Caco-2 (cell line): ENCODE data around the gene PDZD8. TPM values are rescaled to one million over a fixed set of nuclear protein-coding genes. Genes with fewer than 3 reads are reported as not detected.

Experiments
- BruUV-seq: library from RNA; stranded (reverse); fragments of 400-500 nt; replicated peaks from 2 replicates; lab custom pipeline; 2021; lab: Mats Ljungman, UMichigan
- CTCF ChIA-PET: fragments of 300-600 bp; sonication (Branson Sonifier 250); formaldehyde crosslinking; loops from one replicate; lab custom pipeline; 2022; ENCODE audit warnings: antibody characterized with exemption; lab: Charles Lee
- POLR2A ChIA-PET: fragments of 300-600 bp; sonication (Branson Sonifier 250); formaldehyde crosslinking; loops from one replicate; lab custom pipeline; 2022; ENCODE audit warnings: antibody characterized with exemption; lab: Charles Lee
- DNase-seq, 2 experiments: peaks; one replicate each; pipeline versions ENCODE4 v3.0.0 to v3.0.0-alpha.2; 2020 to 2022
- H3K27me3 ChIP-seq: replicated peaks from 2 replicates; pipeline ENCODE4 v1.6.0; 2011; ENCODE audit warnings: low read length; ENCODE audit not compliant: control insufficient read depth, insufficient read depth
- H3K36me3 ChIP-seq: 2 replicates; pipeline ENCODE4 v1.5.1; 2011; ENCODE audit warnings: low read length; ENCODE audit not compliant: control insufficient read depth, insufficient read depth
- H3K4me1 ChIP-seq: fragments of 250-450 bp; sonication (Bioruptor Pico); 2 replicates; pipeline ENCODE4 v1.5.1; 2020; ENCODE audit warnings: mild to moderate bottlenecking
- H3K4me3 ChIP-seq: 2 replicates; pipeline ENCODE4 v1.5.1; 2011; ENCODE audit warnings: low read depth, mild to moderate bottlenecking, control low read depth, low read length
- H3K9me3 ChIP-seq: fragments of 250-450 bp; sonication (Bioruptor Pico); 2 replicates; pipeline ENCODE4 v1.5.1; 2020; ENCODE audit warnings: mild to moderate bottlenecking, moderate library complexity
- H3K27ac Mint-ChIP-seq: one replicate; pipeline ENCODE4 v1.8.0; 2022; ENCODE audit warnings: mixed read lengths; ENCODE audit not compliant: unreplicated experiment
- H3K27me3 Mint-ChIP-seq: one replicate; pipeline ENCODE4 v1.8.0; 2022; ENCODE audit warnings: mixed read lengths; ENCODE audit not compliant: insufficient read depth, unreplicated experiment
- H3K36me3 Mint-ChIP-seq: one replicate; pipeline ENCODE4 v1.8.0; 2022; ENCODE audit warnings: mild to moderate bottlenecking, mixed read lengths; ENCODE audit not compliant: insufficient read depth, unreplicated experiment
- H3K4me1 Mint-ChIP-seq: one replicate; pipeline ENCODE4 v1.8.0; 2022; ENCODE audit warnings: low read depth, mixed read lengths; ENCODE audit not compliant: unreplicated experiment
- H3K4me3 Mint-ChIP-seq: one replicate; pipeline ENCODE4 v1.8.0; 2022; ENCODE audit warnings: mild to moderate bottlenecking, moderate library complexity, mixed read lengths; ENCODE audit not compliant: unreplicated experiment
- H3K9me3 Mint-ChIP-seq: one replicate; pipeline ENCODE4 v1.8.0; 2022; ENCODE audit warnings: mixed read lengths; ENCODE audit not compliant: unreplicated experiment
- CTCF ChIP-seq, 2 experiments: fragments of 200-600 bp in 1 of 2; IDR thresholded peaks; 1 replicate in 1 of 2; 2 replicates in 1 of 2; pipeline versions ENCODE4 v1.5.1 to v1.8.0; 2011 to 2022; ENCODE audit warnings: antibody characterized with exemption in 1 of 2, control low read depth in 1 of 2, inconsistent platforms in 1 of 2, low read depth in 1 of 2, low read length in 1 of 2, mild to moderate bottlenecking in 1 of 2, moderate library complexity in 1 of 2; ENCODE audit not compliant: insufficient read depth in 1 of 2, severe bottlenecking in 1 of 2, unreplicated experiment in 1 of 2
- intact Hi-C: fragments of 100-400 bp; cut with micrococcal nuclease; formaldehyde crosslinking; loops from one replicate; pipeline ENCODE4 v1.10.0; 2022; ENCODE audit not compliant: unreplicated experiment
- total RNA-seq: library from RNA; stranded (reverse); gene quantifications from 2 replicates; pipeline ENCODE4 v1.2.3, GENCODE V29; 2022

The PDZD8 gene
- total RNA-seq, 1 experiment from 2014 or later: 49.4 TPM

GRCh38 chr10:117313641-117314040 lies 61.6 kb downstream of the PDZD8 start:
- BruUV-seq: no TSS peak
- POLR2A ChIA-PET: no interaction called here
- peaks cover 27% of the 10 kb centered on the region for H3K4me1 Mint-ChIP-seq
- Histone ChIP-seq H3K4me3 (no peak overlapping the region), H3K4me1 (no peaks in the 10 kb centered on the region), H3K36me3 (no peaks in the 10 kb centered on the region; the same call in 1 of the 2 replicates), H3K27me3 (no peaks in the 10 kb centered on the region), H3K9me3 (no peaks in the 10 kb centered on the region)
- no peak for TF ChIP-seq CTCF (IDR thresholded peaks at IDR 0.05; ENCODE audit: insufficient read depth in 1 of 2, low read depth in 1 of 2, low read length in 1 of 2, severe bottlenecking in 1 of 2, unreplicated experiment in 1 of 2)
- intact Hi-C loops: no loop called here
- no peak for DNase-seq
- H3K9me3 Mint-ChIP-seq: no peaks in the 10 kb centered on the region
- H3K4me3 Mint-ChIP-seq: no peak overlapping the region
- peaks cover 29% of the 10 kb centered on the region for H3K36me3 Mint-ChIP-seq
- CTCF ChIA-PET: no interaction called here
- H3K27me3 Mint-ChIP-seq: no peaks in the 10 kb centered on the region
- no peak overlapping the region for H3K27ac Mint-ChIP-seq

- TF ChIP-seq CTCF (IDR thresholded peaks at IDR 0.05; ENCODE audit: insufficient read depth in 1 of 2, low read depth in 1 of 2, low read length in 1 of 2, severe bottlenecking in 1 of 2, unreplicated experiment in 1 of 2): no peak
- no peak for DNase-seq
- no peaks in the 10 kb centered on the region for H3K9me3 Mint-ChIP-seq
- Histone ChIP-seq H3K4me1 (no peaks in the 10 kb centered on the region), H3K9me3 (no peaks in the 10 kb centered on the region), H3K36me3 (no peaks in the 10 kb centered on the region; the same call in 1 of the 2 replicates), H3K27me3 (no peaks in the 10 kb centered on the region), H3K4me3 (no peak overlapping the region)
- H3K4me1 Mint-ChIP-seq: peaks cover 27% of the 10 kb centered on the region
- H3K4me3 Mint-ChIP-seq: no peak overlapping the region
- ChIA-PET POLR2A (no interaction called here), CTCF (no interaction called here)
- intact Hi-C loops: no loop called here
- no peaks in the 10 kb centered on the region for H3K27me3 Mint-ChIP-seq
- BruUV-seq: no TSS peak
- peaks cover 23% of the 10 kb centered on the region for H3K36me3 Mint-ChIP-seq
- H3K27ac Mint-ChIP-seq: no peak overlapping the region
These were observed 62.8 kb downstream of the PDZD8 start for GRCh38 chr10:117312430-117312829.

- H3K27me3 Mint-ChIP-seq: no peaks in the 10 kb centered on the region
- H3K9me3 ChIP-seq: no peaks in the 10 kb centered on the region
- H3K36me3 Mint-ChIP-seq: peaks cover 23% of the 10 kb centered on the region
- ChIA-PET CTCF (no interaction called here), POLR2A (no interaction called here)
- no peaks in the 10 kb centered on the region for H3K4me1 ChIP-seq
- H3K27ac Mint-ChIP-seq: no peak overlapping the region
- H3K4me1 Mint-ChIP-seq: peaks cover 27% of the 10 kb centered on the region
- H3K4me3 Mint-ChIP-seq: no peak overlapping the region
- BruUV-seq: no TSS peak
- intact Hi-C loops: no loop called here
- DNase-seq: no peak
- no peak for TF ChIP-seq CTCF (IDR thresholded peaks at IDR 0.05; ENCODE audit: insufficient read depth in 1 of 2, low read depth in 1 of 2, low read length in 1 of 2, severe bottlenecking in 1 of 2, unreplicated experiment in 1 of 2)
- no peaks in the 10 kb centered on the region for H3K27me3 ChIP-seq
- H3K36me3 ChIP-seq: no peaks in the 10 kb centered on the region; the same call in 1 of the 2 replicates
- no peak overlapping the region for H3K4me3 ChIP-seq
- no peaks in the 10 kb centered on the region for H3K9me3 Mint-ChIP-seq
These were observed 64.0 kb downstream of the PDZD8 start for GRCh38 chr10:117311261-117311660.
